HTR-8/SVneo (cell line): ENCODE results near the gene PML.
"Not testable (repeated sequence)": the region's sequence is repeated elsewhere in the genome, so short reads cannot be mapped to it uniquely, and the experiment has no call there.

Experiments
- DNase-seq: peaks from one replicate; pipeline ENCODE4 v3.0.0; 2011; ENCODE audit warnings: low spot score, mixed read lengths; ENCODE audit not compliant: insufficient read length
- FAIRE-seq: peaks from 2 replicates; lab custom pipeline; 2011; peaks lifted over from hg19 to GRCh38; lab: Jason Lieb, UNC

PML gene

DNA sequence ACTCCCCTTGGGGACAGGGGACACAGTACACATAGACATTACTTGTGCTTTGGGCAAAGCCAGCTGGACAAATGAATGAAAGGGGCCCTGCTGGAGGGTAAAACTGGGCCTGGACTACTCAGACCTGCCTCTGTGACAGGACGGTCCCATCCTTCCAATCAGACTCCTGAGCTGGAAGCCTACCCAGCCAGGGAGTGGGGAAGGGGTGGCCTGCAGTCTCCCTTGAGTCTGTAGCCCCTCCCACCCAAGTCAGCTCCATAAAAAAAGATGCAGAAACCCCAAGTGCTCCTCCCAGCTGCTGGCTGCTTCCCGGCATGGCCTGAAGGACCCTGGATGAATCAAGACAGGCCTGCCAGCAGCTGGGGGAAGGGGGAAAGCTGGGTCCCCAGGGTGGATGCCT lies 100.1 kb downstream of the PML start:
- FAIRE-seq, DNase-seq: not testable (repeated sequence)

DNA sequence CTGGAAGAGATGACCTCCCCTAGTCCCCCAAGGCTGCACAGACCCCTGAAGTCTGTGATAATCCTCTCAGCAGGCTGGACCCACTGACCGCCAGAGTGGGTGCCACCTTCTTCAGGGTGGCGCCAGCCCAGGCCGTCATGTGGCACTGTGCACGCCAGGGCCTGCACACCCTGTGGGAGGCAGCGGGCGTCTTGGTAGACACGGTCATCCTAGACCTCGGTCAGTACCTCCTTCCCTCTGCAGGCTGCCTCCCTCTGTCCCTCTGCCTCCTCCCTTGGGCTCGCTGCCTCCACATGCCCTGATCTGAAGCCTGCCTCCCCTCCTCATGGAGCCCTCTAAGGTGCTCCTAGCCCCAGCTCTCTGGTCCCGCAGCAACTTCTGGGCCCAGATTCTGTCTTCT lies 101.1 kb downstream of the PML start:
- not testable (repeated sequence) for DNase-seq, FAIRE-seq

DNA sequence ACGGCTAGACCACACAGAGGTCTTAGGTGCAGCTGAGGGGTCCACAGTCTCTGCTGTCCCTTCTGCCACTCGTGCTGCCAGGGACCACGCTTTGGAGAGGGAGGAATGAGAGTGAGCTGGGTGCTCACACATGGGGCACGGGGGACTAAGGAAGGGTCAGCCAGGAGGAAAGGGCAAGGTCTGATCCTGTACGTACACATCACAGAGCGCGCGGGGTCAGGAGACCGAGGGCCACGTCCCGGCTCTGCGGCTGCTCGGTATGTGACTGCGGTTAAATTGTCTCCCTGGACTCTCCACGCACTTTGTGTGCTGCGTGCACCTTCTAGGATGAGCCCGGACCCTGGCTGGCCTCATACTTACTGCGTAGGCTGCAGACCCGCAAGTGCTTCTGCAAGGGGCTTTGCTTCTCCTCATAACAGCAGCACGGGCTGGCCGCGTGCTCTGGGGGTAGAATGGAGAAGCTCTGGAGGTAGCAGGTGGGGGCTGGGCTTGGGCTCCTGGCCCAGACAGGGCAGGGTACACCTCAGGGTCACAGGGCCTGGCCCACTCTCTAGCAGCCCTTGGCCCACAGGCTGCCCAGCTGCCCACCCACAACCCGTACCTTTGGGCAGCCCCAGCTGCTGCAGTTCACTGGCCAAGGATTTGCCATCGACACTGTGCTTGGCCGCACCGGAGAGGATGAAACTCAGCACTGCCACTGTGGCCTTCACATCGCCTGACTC lies 102.4 kb downstream of the PML start:
- not testable (repeated sequence) for DNase-seq, FAIRE-seq
